ENCODE results near the gene RACGAP1. TPM values are rescaled to one million over a fixed set of nuclear protein-coding genes. Genes with fewer than 3 reads are reported as not detected.

RACGAP1 gene
- total RNA-seq, 1 donor from 2014 or later, result 42.1 TPM

DNA sequence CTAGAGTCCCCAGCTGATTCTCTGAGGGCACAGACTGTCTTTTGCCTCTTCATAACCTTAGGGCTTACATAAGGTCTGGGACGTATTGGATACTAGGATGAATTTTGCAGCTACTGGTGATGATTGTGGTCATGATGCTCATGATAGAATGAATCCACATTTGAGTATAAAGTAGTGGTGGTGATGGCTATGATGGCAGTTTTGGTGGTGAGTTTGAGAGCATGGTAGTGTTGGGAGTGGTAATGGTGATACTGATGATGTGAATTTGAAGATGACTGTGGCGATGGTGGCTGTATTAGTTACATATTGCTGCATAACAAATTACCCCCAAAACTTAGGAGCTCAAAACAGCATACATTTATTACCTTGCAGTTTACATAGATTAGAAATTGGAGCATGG is 18.0 kb upstream of the RACGAP1 start:
- no peak for DNase-seq (ENCODE audit: low spot score, unreplicated experiment)
- Mint-ChIP-seq H3K9me3 (ENCODE audit: low read depth) (no peaks in the 10 kb centered on the region), H3K27me3 (peaks cover 31% of the 10 kb centered on the region), H3K4me3 (ENCODE audit: low read depth) (no peak overlapping the region), H3K27ac (no peak overlapping the region), H3K36me3 (ENCODE audit: insufficient read depth) (no peaks in the 10 kb centered on the region), H3K4me1 (ENCODE audit: low read depth) (no peaks in the 10 kb centered on the region)
- TF ChIP-seq, protein P1, sequence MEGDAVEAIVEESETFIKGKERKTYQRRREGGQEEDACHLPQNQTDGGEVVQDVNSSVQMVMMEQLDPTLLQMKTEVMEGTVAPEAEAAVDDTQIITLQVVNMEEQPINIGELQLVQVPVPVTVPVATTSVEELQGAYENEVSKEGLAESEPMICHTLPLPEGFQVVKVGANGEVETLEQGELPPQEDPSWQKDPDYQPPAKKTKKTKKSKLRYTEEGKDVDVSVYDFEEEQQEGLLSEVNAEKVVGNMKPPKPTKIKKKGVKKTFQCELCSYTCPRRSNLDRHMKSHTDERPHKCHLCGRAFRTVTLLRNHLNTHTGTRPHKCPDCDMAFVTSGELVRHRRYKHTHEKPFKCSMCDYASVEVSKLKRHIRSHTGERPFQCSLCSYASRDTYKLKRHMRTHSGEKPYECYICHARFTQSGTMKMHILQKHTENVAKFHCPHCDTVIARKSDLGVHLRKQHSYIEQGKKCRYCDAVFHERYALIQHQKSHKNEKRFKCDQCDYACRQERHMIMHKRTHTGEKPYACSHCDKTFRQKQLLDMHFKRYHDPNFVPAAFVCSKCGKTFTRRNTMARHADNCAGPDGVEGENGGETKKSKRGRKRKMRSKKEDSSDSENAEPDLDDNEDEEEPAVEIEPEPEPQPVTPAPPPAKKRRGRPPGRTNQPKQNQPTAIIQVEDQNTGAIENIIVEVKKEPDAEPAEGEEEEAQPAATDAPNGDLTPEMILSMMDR (IDR thresholded peaks at IDR 0.05; ENCODE audit: unreplicated experiment), result no peak

GRCh38 chr12:50042693-50043092 is 17.4 kb upstream of the RACGAP1 start:
- H3K27me3 Mint-ChIP-seq, result peaks cover 33% of the 10 kb centered on the region
- no peaks in the 10 kb centered on the region for H3K4me1 Mint-ChIP-seq (ENCODE audit: low read depth)
- DNase-seq (ENCODE audit: low spot score, unreplicated experiment), result no peak
- no peak overlapping the region for H3K27ac Mint-ChIP-seq
- TF ChIP-seq, protein P1 (IDR thresholded peaks at IDR 0.05; ENCODE audit: unreplicated experiment), result no peak
- no peak overlapping the region for H3K4me3 Mint-ChIP-seq (ENCODE audit: low read depth)
- no peaks in the 10 kb centered on the region for H3K36me3 Mint-ChIP-seq (ENCODE audit: insufficient read depth)
- no peaks in the 10 kb centered on the region for H3K9me3 Mint-ChIP-seq (ENCODE audit: low read depth)

DNA sequence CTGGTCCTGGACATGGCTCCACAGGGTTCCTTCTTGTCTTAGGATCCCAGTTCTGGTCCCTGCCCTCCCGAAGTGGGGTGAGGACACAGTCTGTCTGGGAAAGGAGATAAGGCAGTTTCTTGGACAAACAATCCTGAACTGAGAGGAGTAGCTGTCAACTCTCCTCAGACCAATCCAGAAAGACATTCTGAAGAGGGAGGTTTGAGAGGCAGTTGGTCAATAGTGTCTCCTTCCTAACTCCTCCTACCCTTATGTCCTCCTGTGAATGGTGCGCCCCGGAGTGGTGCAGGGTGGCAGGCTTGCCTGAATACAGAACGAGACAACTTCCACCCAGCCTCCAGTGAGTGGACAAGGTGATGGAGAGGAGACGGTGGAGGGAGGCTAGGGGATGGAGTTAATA is 16.7 kb upstream of the RACGAP1 start:
- Mint-ChIP-seq H3K9me3 (ENCODE audit: low read depth) (no peaks in the 10 kb centered on the region), H3K4me1 (ENCODE audit: low read depth) (no peaks in the 10 kb centered on the region), H3K27ac (no peak overlapping the region), H3K27me3 (peaks cover 25% of the 10 kb centered on the region), H3K36me3 (ENCODE audit: insufficient read depth) (no peaks in the 10 kb centered on the region), H3K4me3 (ENCODE audit: low read depth) (no peak overlapping the region)
- no peak for DNase-seq (ENCODE audit: low spot score, unreplicated experiment)
- TF ChIP-seq, protein P1 (IDR thresholded peaks at IDR 0.05; ENCODE audit: unreplicated experiment), result no peak

- no peak for DNase-seq (ENCODE audit: low spot score, unreplicated experiment)
- Mint-ChIP-seq H3K36me3 (ENCODE audit: insufficient read depth) (no peaks in the 10 kb centered on the region), H3K27me3 (peaks cover 29% of the 10 kb centered on the region), H3K9me3 (ENCODE audit: low read depth) (no peaks in the 10 kb centered on the region), H3K4me3 (ENCODE audit: low read depth) (no peak overlapping the region), H3K4me1 (ENCODE audit: low read depth) (no peaks in the 10 kb centered on the region), H3K27ac (no peak overlapping the region)
- TF ChIP-seq, protein P1 (IDR thresholded peaks at IDR 0.05; ENCODE audit: unreplicated experiment), result no peak
Measured at GRCh38 chr12:50041062-50041860, 16.0 kb upstream of the RACGAP1 start.

DNA sequence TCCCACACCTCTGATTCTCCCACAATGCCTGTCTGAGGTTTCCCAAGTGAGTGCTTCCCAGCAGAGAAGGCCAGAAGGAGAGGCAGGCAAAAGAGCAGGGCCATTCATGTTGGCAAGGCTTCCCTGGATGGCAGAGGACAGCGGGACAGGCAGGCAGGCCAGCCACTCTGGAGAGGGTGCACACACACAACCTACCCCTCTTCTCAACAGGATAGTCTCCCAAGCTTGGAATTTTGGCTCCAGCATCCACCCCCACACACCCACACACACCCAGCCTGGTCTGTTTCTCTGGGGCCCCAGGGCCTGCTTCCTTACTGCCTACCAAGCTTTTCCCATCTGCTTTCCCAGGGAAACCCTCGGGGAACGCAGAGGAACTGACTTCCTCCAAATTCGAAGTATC is 15.4 kb upstream of the RACGAP1 start:
- no peaks in the 10 kb centered on the region for H3K9me3 Mint-ChIP-seq (ENCODE audit: low read depth)
- no peak overlapping the region for H3K27ac Mint-ChIP-seq
- DNase-seq (ENCODE audit: low spot score, unreplicated experiment), result no peak
- H3K36me3 Mint-ChIP-seq (ENCODE audit: insufficient read depth), result no peaks in the 10 kb centered on the region
- H3K4me3 Mint-ChIP-seq (ENCODE audit: low read depth), result no peak overlapping the region
- no peaks in the 10 kb centered on the region for H3K4me1 Mint-ChIP-seq (ENCODE audit: low read depth)
- H3K27me3 Mint-ChIP-seq, result peaks cover 31% of the 10 kb centered on the region
- TF ChIP-seq, protein P1 (IDR thresholded peaks at IDR 0.05; ENCODE audit: unreplicated experiment), result no peak

Measured in progenitor cell of endocrine pancreas (in vitro differentiated cells).